GM18508 (cell line): Measurements from ENCODE around the gene SHISA3.

Experiments
- ATAC-seq: cut with Tn5 transposase; IDR thresholded peaks from one replicate; pipeline ENCODE4 v1.9.1; 2021; ENCODE audit warnings: moderate number of reproducible peaks; ENCODE audit not compliant: insufficient read depth, unreplicated experiment

The SHISA3 gene

DNA sequence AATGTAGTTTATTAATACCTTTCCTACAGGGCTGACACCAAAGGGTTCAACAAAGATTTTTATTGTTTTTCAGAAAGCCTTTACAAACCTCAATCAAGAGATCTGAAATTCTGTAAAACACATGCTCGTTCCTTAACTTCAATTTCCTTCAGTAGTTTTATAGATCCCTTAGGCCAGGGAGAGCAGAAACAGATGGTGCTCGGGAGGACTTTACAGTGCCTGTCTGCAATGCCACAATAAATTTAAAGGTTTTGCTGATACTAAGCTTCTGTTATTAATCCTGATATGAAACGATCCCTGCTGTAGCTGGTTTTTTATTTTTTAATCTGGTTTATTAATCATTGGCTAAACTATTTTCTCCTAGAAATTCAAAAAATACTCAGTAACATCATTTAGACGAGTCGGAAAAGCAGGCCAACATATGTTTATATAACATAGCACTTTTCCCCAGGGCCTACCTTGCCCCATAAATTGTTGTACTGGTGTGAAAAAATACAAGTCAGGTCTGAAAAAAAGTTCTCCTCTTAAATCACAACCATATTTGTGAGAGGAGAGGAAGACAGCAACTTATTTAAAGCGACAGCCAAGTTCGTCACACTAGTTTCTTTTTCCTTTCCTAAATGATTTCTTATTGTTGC is 39.8 kb downstream of the SHISA3 start:
- no peak for ATAC-seq

- ATAC-seq: no peak
Measured at GRCh38 chr4:42440083-42440482, 42.8 kb downstream of the SHISA3 start.

DNA sequence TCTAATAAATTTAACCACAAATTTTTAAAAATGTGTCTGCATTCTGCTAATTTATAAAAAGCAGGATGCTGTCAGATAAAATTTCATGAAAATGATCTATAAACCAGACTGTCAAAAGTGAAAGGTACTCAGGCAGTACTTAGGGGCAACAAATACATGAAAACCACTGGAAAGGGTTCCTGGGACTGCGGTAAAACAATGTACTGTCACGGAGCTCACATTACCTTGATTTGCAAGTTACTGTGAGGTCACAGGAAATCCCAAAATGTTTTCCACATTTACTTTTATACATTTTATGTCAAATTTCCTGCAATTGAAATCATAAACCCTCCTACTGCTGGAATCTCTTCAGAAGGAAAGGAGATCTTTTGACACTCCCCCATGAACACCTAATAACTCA is 45.3 kb downstream of the SHISA3 start:
- ATAC-seq: no peak

GRCh38 chr4:42445038-42445437 is 47.8 kb downstream of the SHISA3 start:
- ATAC-seq: no peak

DNA sequence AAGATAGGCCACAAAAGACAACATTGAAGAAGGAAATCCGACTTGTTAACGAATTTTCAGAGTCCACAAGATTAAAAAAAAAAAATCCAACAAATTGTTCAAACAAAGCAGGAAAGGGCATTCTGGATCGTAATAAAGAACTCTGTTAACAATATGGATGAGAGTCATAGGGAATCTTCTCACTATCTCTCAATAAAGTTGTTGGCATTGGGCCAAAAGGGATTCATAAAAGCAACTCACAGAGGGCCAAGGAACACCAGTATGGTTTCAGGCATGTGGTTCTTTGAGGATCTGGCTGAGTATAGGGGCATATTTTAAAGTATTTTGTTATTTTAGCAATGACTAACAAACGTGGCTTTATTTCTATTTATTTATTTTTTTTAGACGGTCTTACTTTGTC is 49.5 kb downstream of the SHISA3 start:
- ATAC-seq: no peak
